H1 (cell line): ENCODE data around the gene ASB13. TPM values are rescaled to one million over a fixed set of nuclear protein-coding genes. Genes with fewer than 3 reads are reported as not detected.

Experiments used
- CTCF ChIA-PET: fragments of 300-600 bp; sonication (Branson Sonifier 250); formaldehyde crosslinking; loops from one replicate; lab custom pipeline; 2021; ENCODE audit not compliant: partially characterized antibody; lab: Charles Lee
- POLR2A ChIA-PET: fragments of 300-600 bp; sonication (Branson Sonifier 250); formaldehyde crosslinking; loops from one replicate; lab custom pipeline; 2021; ENCODE audit warnings: inconsistent platforms; ENCODE audit not compliant: partially characterized antibody; lab: Charles Lee
- DNase-seq, 2 experiments: peaks; one replicate each; pipeline versions ENCODE4 v3.0.0 to v3.0.0-alpha.2; 2010 to 2022; ENCODE audit warnings: low spot score in 2 of 2, low read depth in 1 of 2, mixed read lengths in 1 of 2
- FAIRE-seq: peaks from 2 replicates; lab custom pipeline; 2011; peaks lifted over from hg19 to GRCh38; lab: Jason Lieb, UNC
- H2AFZ ChIP-seq: 2 replicates; pipeline ENCODE4 v1.8.1; 2012; ENCODE audit warnings: low read length, inconsistent platforms
- H2AK5ac ChIP-seq: 2 replicates; pipeline ENCODE4 v1.6.1; 2013; ENCODE audit warnings: low read depth, low read length
- H2BK120ac ChIP-seq: replicated peaks from 2 replicates; pipeline ENCODE3; 2013; ENCODE audit warnings: low read depth, low read length, inconsistent platforms
- H2BK12ac ChIP-seq: 2 replicates; pipeline ENCODE4 v1.6.1; 2013; ENCODE audit warnings: low read depth, low read length
- H2BK15ac ChIP-seq: 2 replicates; pipeline ENCODE4 v1.6.1; 2013; ENCODE audit warnings: low read length
- H2BK20ac ChIP-seq: 2 replicates; pipeline ENCODE4 v1.6.1; 2013; ENCODE audit warnings: low read length
- H2BK5ac ChIP-seq: 2 replicates; pipeline ENCODE4 v1.6.1; 2013; ENCODE audit warnings: low read depth, low read length
- H3K14ac ChIP-seq: 2 replicates; pipeline ENCODE4 v1.6.1; 2013; ENCODE audit warnings: inconsistent platforms; ENCODE audit not compliant: insufficient read length
- H3K18ac ChIP-seq: 2 replicates; pipeline ENCODE4 v1.6.1; 2013; ENCODE audit warnings: low read length; ENCODE audit errors: extremely low read depth
- H3K23ac ChIP-seq: 2 replicates; pipeline ENCODE4 v1.6.1; 2013; ENCODE audit warnings: inconsistent platforms; ENCODE audit not compliant: insufficient read length
- H3K23me2 ChIP-seq: 2 replicates; pipeline ENCODE4 v1.6.1; 2013; ENCODE audit warnings: low read depth, low read length
- H3K27ac ChIP-seq: 2 replicates; pipeline ENCODE4 v1.6.1; 2011; ENCODE audit warnings: low read depth, low read length, inconsistent platforms
- H3K27me3 ChIP-seq, 4 experiments: replicated peaks in 1 of 4; 1 replicate in 1 of 4; 2 replicates in 3 of 4; pipeline versions ENCODE4 v1.6.1 to v1.8.1; 2011 to 2013; ENCODE audit warnings: low read length in 3 of 4, mild to moderate bottlenecking in 3 of 4, inconsistent platforms in 2 of 4, mixed read lengths in 2 of 4, moderate library complexity in 1 of 4; ENCODE audit not compliant: control insufficient read depth in 3 of 4, insufficient read depth in 3 of 4; ENCODE audit errors: extremely low read depth in 1 of 4
- H3K36me3 ChIP-seq, 4 experiments: 2 replicates each; pipeline versions ENCODE4 v1.6.1 to v1.8.1; 2011 to 2013; ENCODE audit warnings: mild to moderate bottlenecking in 4 of 4, low read length in 3 of 4, moderate library complexity in 2 of 4, control low read depth in 1 of 4, inconsistent platforms in 1 of 4; ENCODE audit not compliant: insufficient read depth in 4 of 4, control insufficient read depth in 2 of 4
- H3K4ac ChIP-seq: replicated peaks from 2 replicates; pipeline ENCODE3; 2013; ENCODE audit warnings: low read length, low read depth, mixed read lengths, inconsistent platforms; ENCODE audit not compliant: insufficient read length
- H3K4me1 ChIP-seq, 4 experiments: replicated peaks in 1 of 4; 1 replicate in 1 of 4; 2 replicates in 3 of 4; pipeline versions ENCODE4 v1.6.1 to v1.8.1; 2011 to 2013; ENCODE audit warnings: low read length in 3 of 4, inconsistent platforms in 2 of 4, mixed read lengths in 1 of 4; ENCODE audit not compliant: insufficient read depth in 4 of 4, control insufficient read depth in 3 of 4
- H3K4me2 ChIP-seq, 2 experiments: 2 replicates each; pipeline versions ENCODE4 v1.6.1 to v1.8.1; 2011 to 2013; ENCODE audit warnings: low read depth in 2 of 2, low read length in 2 of 2, control low read depth in 1 of 2, inconsistent platforms in 1 of 2, mild to moderate bottlenecking in 1 of 2; ENCODE audit not compliant: insufficient read depth in 1 of 2
- H3K4me3 ChIP-seq, 4 experiments: fragments of 200-600, 300-600 bp in 1 of 4; sonication (generic), shearing (Covaris generic), sonication (Bioruptor Twin) in 1 of 4; 2 replicates each; pipeline versions ENCODE4 v1.5.1 to v1.8.1; 2011 to 2016; ENCODE audit warnings: low read length in 4 of 4, low read depth in 3 of 4, control low read depth in 2 of 4, inconsistent platforms in 2 of 4, mild to moderate bottlenecking in 2 of 4, mixed read lengths in 1 of 4, moderate library complexity in 1 of 4; ENCODE audit not compliant: insufficient read depth in 2 of 4; ENCODE audit errors: extremely low read depth in 1 of 4
- H3K56ac ChIP-seq: replicated peaks from 2 replicates; pipeline ENCODE3; 2013; ENCODE audit warnings: low read depth, mild to moderate bottlenecking, mixed read lengths, low read length, inconsistent platforms; ENCODE audit not compliant: insufficient read length
- H3K79me1 ChIP-seq: 2 replicates; pipeline ENCODE4 v1.6.1; 2013; ENCODE audit warnings: low read depth, low read length, control low read depth
- H3K79me2 ChIP-seq, 2 experiments: 2 replicates each; pipeline versions ENCODE4 v1.6.1 to v1.8.1; 2012 to 2013; ENCODE audit warnings: low read length in 2 of 2, mild to moderate bottlenecking in 2 of 2, inconsistent platforms in 1 of 2; ENCODE audit not compliant: insufficient read depth in 2 of 2, control insufficient read depth in 1 of 2
- H3K9ac ChIP-seq, 4 experiments: replicated peaks in 1 of 4; 1 replicate in 1 of 4; 2 replicates in 3 of 4; pipeline versions ENCODE4 v1.6.1 to v1.8.1; 2011 to 2013; ENCODE audit warnings: low read depth in 3 of 4, low read length in 3 of 4, control low read depth in 2 of 4, mild to moderate bottlenecking in 2 of 4, moderate library complexity in 2 of 4, inconsistent platforms in 1 of 4; ENCODE audit errors: extremely low read depth in 1 of 4
- H3K9me3 ChIP-seq, 2 experiments: 2 replicates each; pipeline versions ENCODE4 v1.6.1 to v1.8.1; 2012 to 2013; ENCODE audit warnings: mild to moderate bottlenecking in 2 of 2, moderate library complexity in 2 of 2, control low read depth in 1 of 2, inconsistent platforms in 1 of 2, low read depth in 1 of 2, low read length in 1 of 2, mixed read lengths in 1 of 2; ENCODE audit not compliant: insufficient read depth in 2 of 2
- H4K20me1 ChIP-seq, 2 experiments: replicated peaks in 1 of 2; 2 replicates each; pipeline versions ENCODE3 to v1.8.1; 2011 to 2013; ENCODE audit warnings: inconsistent platforms in 2 of 2, low read length in 2 of 2, mild to moderate bottlenecking in 1 of 2; ENCODE audit not compliant: insufficient read depth in 2 of 2, control insufficient read depth in 1 of 2
- H4K5ac ChIP-seq: 2 replicates; pipeline ENCODE4 v1.6.1; 2013; ENCODE audit warnings: low read length, low read depth, mixed read lengths, inconsistent platforms; ENCODE audit not compliant: insufficient read length
- H4K8ac ChIP-seq: 2 replicates; pipeline ENCODE4 v1.8.0; 2013; ENCODE audit warnings: mild to moderate bottlenecking, moderate library complexity, low read length, inconsistent platforms; ENCODE audit not compliant: insufficient read depth; ENCODE audit errors: extremely low read depth
- H4K91ac ChIP-seq: replicated peaks from 2 replicates; pipeline ENCODE3; 2013; ENCODE audit warnings: low read length, mixed read lengths, inconsistent platforms; ENCODE audit not compliant: insufficient read length
- BCL11A ChIP-seq, 2 experiments: IDR thresholded peaks; one replicate each; pipeline ENCODE4 v1.6.1; 2011; ENCODE audit warnings: low read depth in 2 of 2, low read length in 2 of 2, mild to moderate bottlenecking in 2 of 2
- NANOG ChIP-seq: IDR thresholded peaks from 2 replicates; pipeline ENCODE4 v1.6.1; 2011; ENCODE audit warnings: low read length, low read depth, mild to moderate bottlenecking, inconsistent platforms; ENCODE audit not compliant: insufficient read depth, poor library complexity, severe bottlenecking
- POLR2AphosphoS5 ChIP-seq: IDR thresholded peaks from 2 replicates; pipeline ENCODE4 v1.6.1; 2011; ENCODE audit warnings: low read depth, low read length
- SP2 ChIP-seq: IDR thresholded peaks from 2 replicates; pipeline ENCODE4 v1.6.1; 2012; ENCODE audit warnings: mild to moderate bottlenecking, low read length, inconsistent platforms
- SRF ChIP-seq: IDR thresholded peaks from 2 replicates; pipeline ENCODE4 v1.6.1; 2011; ENCODE audit warnings: mild to moderate bottlenecking, low read depth, low read length, moderate library complexity
- SUZ12 ChIP-seq: fragments of 200-600 bp; sonication (generic); IDR thresholded peaks from 2 replicates; pipeline ENCODE4 v1.6.1; 2012; ENCODE audit warnings: mild to moderate bottlenecking, inconsistent platforms, low read length, moderate library complexity, mixed read lengths
- WGBS, 2 experiments: shearing (Covaris generic) in 1 of 2; methylation state at CpG; one replicate each; pipeline versions ENCODE4 v1.1.6 to v1.1.7; 2013 to 2015; ENCODE audit warnings: low lambda C conversion rate in 2 of 2, mixed read lengths in 2 of 2, inconsistent platforms in 1 of 2, low coverage in 1 of 2, missing lambda C conversion rate in 1 of 2; ENCODE audit not compliant: insufficient replicate concordance in 2 of 2, insufficient coverage in 1 of 2, insufficient read length in 1 of 2; ENCODE audit errors: extremely low coverage in 1 of 2, missing lambda C conversion rate in 1 of 2; 5-methylcytosine and 5-hydroxymethylcytosine counted together
- polyA plus RNA-seq, 7 experiments: library from polyadenylated mRNA; depleted of rRNA in 3 of 7; stranded (reverse) in 5 of 7; unstranded in 2 of 7; fragments of >200 nt in 5 of 7; fragments of 200-250 nt in 2 of 7; gene quantifications; 1 replicate in 5 of 7; 2 replicates in 1 of 7; 4 replicates in 1 of 7; pipeline versions ENCODE4 v1.2.1 to v1.2.3, GENCODE V29; 2011 to 2013; ENCODE audit warnings: missing spikeins in 2 of 7, mixed read lengths in 2 of 7
- total RNA-seq: library from RNA; stranded (reverse); fragmentation: NEBNext Ultra II Directional; extraction: Animal tissue kit (Norgen Biotek cat#: 25700); gene quantifications from 2 replicates; pipeline ENCODE4 v1.2.1, GENCODE V29; 2021

Gene ASB13
- total and polyA plus RNA-seq, 2 of the 8 experiments (the other 6 are each of a cell fraction or from before 2014, with no cell fraction given), result 12.3 to 20.2 TPM

DNA sequence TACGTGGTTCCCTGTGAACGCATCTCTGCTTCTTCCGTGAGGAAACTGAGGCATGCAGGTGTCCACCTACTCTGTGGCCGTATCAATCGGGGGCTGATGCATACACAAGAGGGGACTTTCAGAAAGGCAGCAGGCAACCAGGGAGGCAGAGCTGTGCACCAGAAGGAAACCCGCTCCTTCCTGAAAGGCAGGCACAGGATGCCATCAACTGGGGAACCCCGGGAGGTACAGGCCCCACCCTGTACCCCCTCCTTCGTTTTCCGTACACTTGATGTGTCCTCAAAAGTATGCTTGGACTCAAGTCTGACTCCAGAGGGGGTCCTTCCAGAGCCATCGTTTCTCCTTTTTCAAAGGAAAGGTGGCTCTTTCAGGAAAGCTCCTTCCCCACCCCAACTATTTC, 59.5 kb downstream of the ASB13 start:
- H2BK120ac ChIP-seq, result no peak overlapping the region
- no peak overlapping the region for H3K56ac ChIP-seq
- no peak overlapping the region for H3K4me2 ChIP-seq
- H3K79me2 ChIP-seq, result no peaks in the 10 kb centered on the region
- H2AFZ ChIP-seq, result no peak overlapping the region; the same call in 1 of the 2 replicates
- H4K8ac ChIP-seq, result no peak overlapping the region
- no peaks in the 10 kb centered on the region; the same call in 1 of the 2 replicates for H3K23me2 ChIP-seq
- H3K9me3 ChIP-seq, result no peaks in the 10 kb centered on the region
- H2BK15ac ChIP-seq, result no peak overlapping the region
- TF ChIP-seq SP2 (no peak), NANOG (no peak), BCL11A (IDR thresholded peaks at IDR 0.05; ENCODE audit: low read depth in 2 of 2, low read length in 2 of 2) (no peak), POLR2AphosphoS5 (no peak), SUZ12 (no peak), SRF (no peak)
- TF ChIP-seq, all 59 proteins: peak for 0
- no peak overlapping the region for H2BK12ac ChIP-seq
- H3K79me1 ChIP-seq, result no peaks in the 10 kb centered on the region
- H4K91ac ChIP-seq, result no peak overlapping the region
- H4K20me1 ChIP-seq, result no peaks in the 10 kb centered on the region
- H2BK5ac ChIP-seq, result no peak overlapping the region
- FAIRE-seq (no peak), DNase-seq (no peak)
- H3K14ac ChIP-seq, result no peak overlapping the region
- H3K27me3 ChIP-seq, result no peaks in the 10 kb centered on the region
- CTCF ChIA-PET, result interaction anchor here (0.8 to 2.2 kb wide), 5 partner anchors 8 to 166 kb away, joined by 3 to 6 read pairs (median 3); no protein-coding TSS in a partner anchor
- POLR2A ChIA-PET, result no interaction called here
- H3K9ac ChIP-seq, result no peak overlapping the region; a peak in 1 of 7 replicates
- no peak overlapping the region for H3K23ac ChIP-seq
- no peaks in the 10 kb centered on the region for H3K36me3 ChIP-seq
- no peak overlapping the region for H3K4ac ChIP-seq
- H3K27ac ChIP-seq, result no peak overlapping the region
- H4K5ac ChIP-seq, result no peak overlapping the region
- no peak overlapping the region for H3K18ac ChIP-seq
- no peak overlapping the region for H2AK5ac ChIP-seq
- no peaks in the 10 kb centered on the region for H3K4me1 ChIP-seq
- no peak overlapping the region for H2BK20ac ChIP-seq
- WGBS, 2 experiments, result 90% methylated on average over 10 of the region's 10 CpGs; no CpG with 5 or more reads in 1 of the 2 experiments
- H3K4me3 ChIP-seq, result no peak overlapping the region
